ENCODE results near the gene MBTPS1.

DNA sequence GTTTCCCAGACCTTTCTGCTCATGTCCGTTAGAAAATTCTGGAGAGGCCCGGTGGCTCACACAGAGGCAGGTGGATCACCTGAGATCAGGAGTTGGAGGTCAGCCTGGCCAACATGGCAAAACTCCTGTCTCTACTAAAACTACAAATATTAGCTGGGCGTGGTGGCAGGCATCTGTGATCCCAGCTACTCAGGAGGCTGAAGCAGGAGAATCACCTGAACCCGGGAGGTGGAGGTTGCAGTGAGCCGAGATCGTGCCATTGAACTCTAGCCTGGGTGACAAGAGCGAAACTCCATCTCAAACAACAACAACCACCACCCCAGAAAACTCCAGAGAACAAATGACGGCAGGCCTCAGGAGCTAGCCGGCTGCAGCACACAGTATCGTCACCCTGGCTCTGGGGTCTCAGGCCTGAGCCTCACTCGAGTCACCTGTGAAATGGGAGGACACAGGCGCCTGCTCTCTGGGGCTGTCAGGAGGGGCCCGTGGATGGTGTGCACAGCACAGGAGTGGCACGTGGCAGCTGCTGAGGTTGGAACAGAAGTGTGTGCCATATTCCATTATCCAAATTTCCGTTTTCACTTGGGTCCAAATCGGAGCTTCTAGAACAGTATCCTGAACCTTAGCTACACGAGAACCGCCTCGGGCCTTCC is 70.8 kb downstream of the MBTPS1 start:
- no peak for TF ChIP-seq POLR2A (IDR thresholded peaks at IDR 0.05)
- TF ChIP-seq, protein P1, sequence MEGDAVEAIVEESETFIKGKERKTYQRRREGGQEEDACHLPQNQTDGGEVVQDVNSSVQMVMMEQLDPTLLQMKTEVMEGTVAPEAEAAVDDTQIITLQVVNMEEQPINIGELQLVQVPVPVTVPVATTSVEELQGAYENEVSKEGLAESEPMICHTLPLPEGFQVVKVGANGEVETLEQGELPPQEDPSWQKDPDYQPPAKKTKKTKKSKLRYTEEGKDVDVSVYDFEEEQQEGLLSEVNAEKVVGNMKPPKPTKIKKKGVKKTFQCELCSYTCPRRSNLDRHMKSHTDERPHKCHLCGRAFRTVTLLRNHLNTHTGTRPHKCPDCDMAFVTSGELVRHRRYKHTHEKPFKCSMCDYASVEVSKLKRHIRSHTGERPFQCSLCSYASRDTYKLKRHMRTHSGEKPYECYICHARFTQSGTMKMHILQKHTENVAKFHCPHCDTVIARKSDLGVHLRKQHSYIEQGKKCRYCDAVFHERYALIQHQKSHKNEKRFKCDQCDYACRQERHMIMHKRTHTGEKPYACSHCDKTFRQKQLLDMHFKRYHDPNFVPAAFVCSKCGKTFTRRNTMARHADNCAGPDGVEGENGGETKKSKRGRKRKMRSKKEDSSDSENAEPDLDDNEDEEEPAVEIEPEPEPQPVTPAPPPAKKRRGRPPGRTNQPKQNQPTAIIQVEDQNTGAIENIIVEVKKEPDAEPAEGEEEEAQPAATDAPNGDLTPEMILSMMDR (IDR thresholded peaks at IDR 0.05), result no peak
- TF ChIP-seq EP300 (IDR thresholded peaks at IDR 0.05), result no peak

All from ovary (tissue), 3 donors.